ENCODE results near the gene SLC7A9. TPM values are rescaled to one million over a fixed set of nuclear protein-coding genes. Genes with fewer than 3 reads are reported as not detected.
A peak's percentile ranks its signal among the peaks of the same experiment; 100 is the strongest.

SLC7A9 gene
- total RNA-seq, 1 donor from 2014 or later, result not detected

- no peak for DNase-seq (ENCODE audit: extremely low read depth, low read depth, low spot score)
Observed at GRCh38 chr19:32830231-32831014, 39.1 kb downstream of the SLC7A9 start.

GRCh38 chr19:32829345-32829896 lies 40.1 kb downstream of the SLC7A9 start:
- DNase-seq (ENCODE audit: extremely low read depth, low read depth, low spot score), result no peak

GRCh38 chr19:32828643-32829344 lies 40.8 kb downstream of the SLC7A9 start:
- DNase-seq (ENCODE audit: extremely low read depth, low read depth, low spot score), result no peak

- DNase-seq (ENCODE audit: extremely low read depth, low read depth, low spot score), result no peak
Observed at GRCh38 chr19:32828139-32828538, 41.4 kb downstream of the SLC7A9 start.

GRCh38 chr19:32824916-32825608 lies 44.5 kb downstream of the SLC7A9 start:
- peak; percentile 4 for DNase-seq (ENCODE audit: extremely low read depth, low read depth, low spot score)

- DNase-seq (ENCODE audit: extremely low read depth, low read depth, low spot score), result no peak
Observed at GRCh38 chr19:32824191-32824751, 45.3 kb downstream of the SLC7A9 start.

GRCh38 chr19:32823747-32824102 lies 45.8 kb downstream of the SLC7A9 start:
- no peak for DNase-seq (ENCODE audit: extremely low read depth, low read depth, low spot score)

GRCh38 chr19:32822916-32823746 lies 46.4 kb downstream of the SLC7A9 start:
- DNase-seq (ENCODE audit: extremely low read depth, low read depth, low spot score), result no peak

- no peak for DNase-seq (ENCODE audit: extremely low read depth, low read depth, low spot score)
Observed at GRCh38 chr19:32819419-32820400, 49.9 kb downstream of the SLC7A9 start.

- DNase-seq (ENCODE audit: extremely low read depth, low read depth, low spot score), result no peak
Observed at GRCh38 chr19:32818536-32818935, 51.0 kb downstream of the SLC7A9 start.

- DNase-seq (ENCODE audit: extremely low read depth, low read depth, low spot score), result no peak
Observed at GRCh38 chr19:32817569-32818476, 51.7 kb downstream of the SLC7A9 start.

- no peak for DNase-seq (ENCODE audit: extremely low read depth, low read depth, low spot score)
Observed at GRCh38 chr19:32816555-32817099, 52.9 kb downstream of the SLC7A9 start.

- DNase-seq (ENCODE audit: extremely low read depth, low read depth, low spot score), result no peak
Observed at GRCh38 chr19:32814624-32815023, 54.9 kb downstream of the SLC7A9 start.

- no peak for DNase-seq (ENCODE audit: extremely low read depth, low read depth, low spot score)
Observed at GRCh38 chr19:32813862-32814425, 55.6 kb downstream of the SLC7A9 start.

- DNase-seq (ENCODE audit: extremely low read depth, low read depth, low spot score), result no peak
Observed at GRCh38 chr19:32812571-32812970, 57.0 kb downstream of the SLC7A9 start.

- DNase-seq (ENCODE audit: extremely low read depth, low read depth, low spot score), result no peak
Observed at GRCh38 chr19:32812036-32812435, 57.5 kb downstream of the SLC7A9 start.

GRCh38 chr19:32811151-32811550 lies 58.4 kb downstream of the SLC7A9 start:
- no peak for DNase-seq (ENCODE audit: extremely low read depth, low read depth, low spot score)

Data from glomerular endothelial cell (primary cell).